ENCODE measurements around the gene ATF7.

GRCh38 chr12:53571295-53571694, 54.9 kb downstream of the ATF7 start:
- TF ChIP-seq CTCF (IDR thresholded peaks at IDR 0.05) (no peak), EZH2 (IDR thresholded peaks at IDR 0.05) (no peak), EZH2phosphoT487 (IDR thresholded peaks at IDR 0.05) (no peak)

Measured in neural progenitor cell (in vitro differentiated cells).